H9 (cell line): Measurements from ENCODE around the gene KIRREL3. TPM values are rescaled to one million over a fixed set of nuclear protein-coding genes. Genes with fewer than 3 reads are reported as not detected.

Source experiments
- DNase-seq: peaks from one replicate; pipeline ENCODE4 v3.0.0-alpha.2; 2017
- H2AFZ ChIP-seq: one replicate; pipeline ENCODE4 v1.6.1; 2013; ENCODE audit warnings: mild to moderate bottlenecking, low read length, control low read depth, moderate library complexity
- H2AK5ac ChIP-seq: 2 replicates; pipeline ENCODE4 v1.6.1; 2013; ENCODE audit warnings: low read length, control low read depth, mixed read lengths; ENCODE audit not compliant: insufficient read length
- H2BK120ac ChIP-seq: one replicate; pipeline ENCODE4 v1.6.1; 2013; ENCODE audit warnings: low read depth, mild to moderate bottlenecking, low read length, control low read depth, inconsistent platforms; ENCODE audit not compliant: poor library complexity, severe bottlenecking
- H2BK12ac ChIP-seq: 2 replicates; pipeline ENCODE4 v1.6.1; 2013; ENCODE audit warnings: low read length, control low read depth, mixed read lengths, low read depth; ENCODE audit not compliant: insufficient read length
- H2BK15ac ChIP-seq: 2 replicates; pipeline ENCODE4 v1.6.1; 2013; ENCODE audit warnings: low read depth, low read length, control low read depth
- H2BK20ac ChIP-seq: one replicate; pipeline ENCODE4 v1.6.1; 2013; ENCODE audit warnings: low read depth, mild to moderate bottlenecking, low read length, control low read depth, inconsistent platforms; ENCODE audit not compliant: poor library complexity, severe bottlenecking
- H2BK5ac ChIP-seq: 2 replicates; pipeline ENCODE4 v1.6.1; 2013; ENCODE audit warnings: low read length, control low read depth, mixed read lengths; ENCODE audit not compliant: insufficient read length
- H3K14ac ChIP-seq: 2 replicates; pipeline ENCODE4 v1.6.1; 2013; ENCODE audit warnings: low read length, control low read depth; ENCODE audit not compliant: insufficient read depth
- H3K18ac ChIP-seq: 2 replicates; pipeline ENCODE4 v1.6.1; 2013; ENCODE audit warnings: low read depth, mild to moderate bottlenecking, mixed read lengths, low read length, control low read depth; ENCODE audit not compliant: insufficient read length
- H3K23ac ChIP-seq: 2 replicates; pipeline ENCODE4 v1.6.1; 2013; ENCODE audit warnings: low read length, control low read depth, mixed read lengths, low read depth; ENCODE audit not compliant: insufficient read length
- H3K23me2 ChIP-seq: 2 replicates; pipeline ENCODE4 v1.6.1; 2013; ENCODE audit warnings: low read depth, mild to moderate bottlenecking, mixed read lengths, low read length, control low read depth; ENCODE audit not compliant: insufficient read length, poor library complexity, severe bottlenecking
- H3K27ac ChIP-seq: 2 replicates; pipeline ENCODE4 v1.5.1; 2013; ENCODE audit warnings: low read length, control low read depth, mixed read lengths, low read depth; ENCODE audit not compliant: insufficient read length
- H3K27me3 ChIP-seq: 2 replicates; pipeline ENCODE4 v1.6.1; 2013; ENCODE audit warnings: low read length, control low read depth, inconsistent platforms; ENCODE audit not compliant: insufficient read depth
- H3K4ac ChIP-seq: 2 replicates; pipeline ENCODE4 v1.6.1; 2013; ENCODE audit warnings: low read depth, mild to moderate bottlenecking, control low read depth, inconsistent platforms, low read length, moderate library complexity
- H3K4me1 ChIP-seq: 2 replicates; pipeline ENCODE4 v1.6.1; 2013; ENCODE audit warnings: low read length, control low read depth, inconsistent platforms; ENCODE audit not compliant: insufficient read depth
- H3K4me2 ChIP-seq: 2 replicates; pipeline ENCODE4 v1.6.1; 2013; ENCODE audit warnings: low read length, control low read depth, mixed read lengths; ENCODE audit not compliant: insufficient read length, insufficient read depth
- H3K56ac ChIP-seq: 2 replicates; pipeline ENCODE4 v1.6.1; 2013; ENCODE audit warnings: low read depth, mild to moderate bottlenecking, mixed read lengths, low read length, control low read depth; ENCODE audit not compliant: insufficient read length
- H3K79me1 ChIP-seq: 2 replicates; pipeline ENCODE4 v1.6.1; 2013; ENCODE audit warnings: low read depth, mild to moderate bottlenecking, moderate library complexity, low read length, control low read depth, inconsistent platforms; ENCODE audit not compliant: insufficient read depth, poor library complexity, severe bottlenecking
- H3K79me2 ChIP-seq: 2 replicates; pipeline ENCODE4 v1.6.1; 2013; ENCODE audit warnings: low read length, control low read depth, inconsistent platforms; ENCODE audit not compliant: insufficient read depth
- H3K9ac ChIP-seq: 2 replicates; pipeline ENCODE4 v1.6.1; 2013; ENCODE audit warnings: low read length, control low read depth, mixed read lengths; ENCODE audit not compliant: insufficient read length; ENCODE audit errors: extremely low read depth
- H3K9me3 ChIP-seq: one replicate; pipeline ENCODE4 v1.6.1; 2013; ENCODE audit warnings: low read depth, low read length, inconsistent platforms; ENCODE audit not compliant: control insufficient read depth
- H3T11ph ChIP-seq: one replicate; pipeline ENCODE4 v1.6.1; 2013; ENCODE audit warnings: mild to moderate bottlenecking, low read length, control low read depth, inconsistent platforms
- H4K20me1 ChIP-seq: one replicate; pipeline ENCODE4 v1.6.1; 2013; ENCODE audit not compliant: control insufficient read depth, insufficient read length, insufficient read depth
- H4K5ac ChIP-seq: 2 replicates; pipeline ENCODE4 v1.6.1; 2013; ENCODE audit warnings: low read depth, mild to moderate bottlenecking, mixed read lengths, low read length, control low read depth; ENCODE audit not compliant: insufficient read length
- H4K8ac ChIP-seq: replicated peaks from 2 replicates; pipeline ENCODE4 v1.6.1; 2013; ENCODE audit warnings: low read length, control low read depth, mixed read lengths, low read depth; ENCODE audit not compliant: insufficient read length
- H4K91ac ChIP-seq: 2 replicates; pipeline ENCODE4 v1.6.1; 2013; ENCODE audit warnings: low read depth, mild to moderate bottlenecking, moderate library complexity, mixed read lengths, low read length, control low read depth; ENCODE audit not compliant: insufficient read length
- H3K27ac Mint-ChIP-seq, 3 experiments: 2 replicates in 2 of 3; 3 replicates in 1 of 3; pipeline ENCODE4 v1.8.0; 2020 to 2021; ENCODE audit warnings: mixed read lengths in 3 of 3, mild to moderate bottlenecking in 1 of 3, moderate library complexity in 1 of 3
- H3K27me3 Mint-ChIP-seq: 2 replicates; pipeline ENCODE4 v1.8.0; 2021; ENCODE audit warnings: low read depth, mild to moderate bottlenecking, moderate library complexity, mixed read lengths
- H3K36me3 Mint-ChIP-seq, 3 experiments: 2 replicates in 2 of 3; 3 replicates in 1 of 3; pipeline ENCODE4 v1.8.0; 2020 to 2021; ENCODE audit warnings: low read depth in 3 of 3, mixed read lengths in 3 of 3; ENCODE audit not compliant: insufficient read depth in 1 of 3
- H3K4me1 Mint-ChIP-seq, 2 experiments: 2 replicates each; pipeline ENCODE4 v1.8.0; 2020; ENCODE audit warnings: mixed read lengths in 2 of 2
- H3K4me3 Mint-ChIP-seq, 2 experiments: 2 replicates in 1 of 2; 3 replicates in 1 of 2; pipeline ENCODE4 v1.8.0; 2020 to 2021; ENCODE audit warnings: mild to moderate bottlenecking in 2 of 2, mixed read lengths in 2 of 2, moderate library complexity in 1 of 2
- H3K9me3 Mint-ChIP-seq, 2 experiments: 2 replicates in 1 of 2; 3 replicates in 1 of 2; pipeline ENCODE4 v1.8.0; 2020; ENCODE audit warnings: mild to moderate bottlenecking in 2 of 2, mixed read lengths in 2 of 2, moderate library complexity in 1 of 2
- CTCF ChIP-seq: fragments of 200-600 bp; sonication (generic); conservative IDR thresholded peaks from 3 replicates; pipeline ENCODE4 v1.8.0; 2021; ENCODE audit warnings: antibody characterized with exemption, mild to moderate bottlenecking
- WGBS: extraction: QIAGEN DNeasy Blood & Tissue Kit; methylation state at CpG from one replicate; pipeline ENCODE4 v1.1.7; 2013; ENCODE audit warnings: missing lambda C conversion rate, low lambda C conversion rate, mixed read lengths; ENCODE audit not compliant: insufficient read length; ENCODE audit errors: extremely low coverage; 5-methylcytosine and 5-hydroxymethylcytosine counted together
- total RNA-seq: library from RNA; stranded (reverse); gene quantifications from 2 replicates; pipeline ENCODE4 v1.2.1, GENCODE V29; 2021

KIRREL3 gene
- total RNA-seq, 1 experiment from 2014 or later, result 0.17 TPM

DNA sequence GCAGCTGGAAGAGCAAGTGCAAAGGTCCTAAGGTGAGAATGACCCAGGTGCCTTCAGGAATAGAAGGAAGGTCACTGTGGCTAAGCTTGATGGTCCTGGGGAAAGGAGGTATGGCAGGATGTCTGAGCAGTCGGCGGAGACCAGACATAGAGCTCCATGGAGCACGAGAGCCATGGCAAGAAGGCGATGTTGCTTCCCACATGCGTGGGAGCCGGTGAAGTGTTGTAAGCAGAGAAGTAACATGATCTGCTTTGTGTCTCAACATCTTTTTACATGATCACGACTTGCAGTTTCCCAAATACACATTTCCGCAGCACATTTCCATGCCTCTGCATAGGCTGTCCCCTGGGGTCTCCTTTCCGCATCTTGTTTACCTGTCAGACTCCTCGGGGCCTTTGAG lies 231.9 kb downstream of the KIRREL3 start:
- Mint-ChIP-seq H3K27ac (peak overlapping the region in 1 of 3 experiments; percentile 14; a peak in 1 of 7 replicates), H3K36me3 (no peaks in the 10 kb centered on the region), H3K27me3 (peaks cover 14% of the 10 kb centered on the region), H3K4me3 (no peak overlapping the region), H3K9me3 (no peaks in the 10 kb centered on the region), H3K4me1 (no peaks in the 10 kb centered on the region)
- Histone ChIP-seq H3K79me1 (no peaks in the 10 kb centered on the region), H3K4me1 (no peaks in the 10 kb centered on the region), H4K5ac (no peak overlapping the region), H3K27me3 (no peaks in the 10 kb centered on the region; the same call in 1 of the 2 replicates), H3K23me2 (no peaks in the 10 kb centered on the region), H2BK5ac (no peak overlapping the region), H3K18ac (no peak overlapping the region), H3K79me2 (no peaks in the 10 kb centered on the region), H2AK5ac (no peak overlapping the region), H2AFZ (no peak overlapping the region), H4K20me1 (no peaks in the 10 kb centered on the region), H3K9me3 (no peaks in the 10 kb centered on the region), H3K23ac (no peak overlapping the region), H3K4ac (no peak overlapping the region), H3K14ac (no peak overlapping the region), H2BK120ac (no peak overlapping the region), H3T11ph (no peak overlapping the region), H2BK20ac (no peak overlapping the region), H4K91ac (no peak overlapping the region), H2BK15ac (no peak overlapping the region), H3K27ac (no peak overlapping the region), H3K56ac (no peak overlapping the region), H2BK12ac (no peak overlapping the region), H4K8ac (no peak overlapping the region), H3K4me2 (no peak overlapping the region), H3K9ac (no peak overlapping the region)
- no CpG with 5 or more reads among the region's 10 CpGs for WGBS
- TF ChIP-seq CTCF, result no peak
- DNase-seq, result no peak
